Gastroesophageal sphincter (tissue), 4 donors: ENCODE measurements around the gene CHIC2. TPM values are rescaled to one million over a fixed set of nuclear protein-coding genes. Genes with fewer than 3 reads are reported as not detected.

Experiments used
- ATAC-seq: fragments of 150-250 bp; one replicate; pipeline ENCODE4 v1.9.1; 2016; ENCODE audit warnings: mild to moderate bottlenecking, moderate library complexity
- H3K27ac ChIP-seq, 4 donors: fragments of 200-600 bp; sonication (generic) in 3 of 4; 1 replicate in 3 of 4; 2 replicates in 1 of 4; pipeline ENCODE4 v1.5.1; 2016 to 2019
- H3K27me3 ChIP-seq: fragments of 200-600 bp; sonication (generic); one replicate; pipeline ENCODE4 v1.5.1; 2019
- H3K36me3 ChIP-seq, 2 donors: fragments of 200-600 bp; sonication (generic); one replicate each; pipeline ENCODE4 v1.5.1; 2019; ENCODE audit warnings: control low read depth in 1 of 2
- H3K4me1 ChIP-seq, 3 donors: fragments of 200-600 bp; sonication (generic); 1 replicate in 2 of 3; 2 replicates in 1 of 3; pipeline ENCODE4 v1.5.1; 2016 to 2019; ENCODE audit warnings: control low read depth in 2 of 3
- H3K4me3 ChIP-seq, 2 donors: fragments of 200-600 bp; sonication (generic); one replicate each; pipeline ENCODE4 v1.5.1; 2019; ENCODE audit warnings: mild to moderate bottlenecking in 1 of 2, moderate library complexity in 1 of 2
- H3K9me3 ChIP-seq, 3 donors: fragments of 200-600 bp; sonication (generic); one replicate each; pipeline ENCODE4 v1.5.1; 2017 to 2019; ENCODE audit warnings: control low read depth in 2 of 3
- EP300 ChIP-seq: sonication (generic); formaldehyde crosslinking; IDR thresholded peaks from one replicate; pipeline ENCODE4 v1.6.1; 2017; ENCODE audit warnings: antibody characterized with exemption, mild to moderate bottlenecking
- POLR2A ChIP-seq, 2 donors: fragments of 450-650 bp; IDR thresholded peaks; one replicate each; pipeline ENCODE4 v1.6.1; 2017; ENCODE audit warnings: antibody characterized with exemption in 2 of 2, mild to moderate bottlenecking in 2 of 2, moderate library complexity in 1 of 2
- POLR2AphosphoS5 ChIP-seq: sonication (generic); formaldehyde crosslinking; IDR thresholded peaks from one replicate; pipeline ENCODE4 v1.6.1; 2017; ENCODE audit warnings: antibody characterized with exemption
- WGBS, 2 donors: methylation state at CpG; one replicate each; pipeline ENCODE4 v1.1.5; 2018; ENCODE audit warnings: low coverage in 1 of 2; 5-methylcytosine and 5-hydroxymethylcytosine counted together
- total RNA-seq, 4 donors: library from RNA; depleted of rRNA; stranded (reverse); fragments of >200 nt; gene quantifications; one replicate each; pipeline ENCODE4 v1.1.0, GENCODE V29; 2016
- TF ChIP-seq, protein P1 (sequence below), 4 experiments: fragments of 200-600 bp in 2 of 4; fragments of 450-650 bp in 2 of 4; sonication (generic) in 1 of 4; IDR thresholded peaks; one replicate each; pipeline ENCODE4 v1.5.1; 2017 to 2019; ENCODE audit warnings: antibody characterized with exemption in 4 of 4, mild to moderate bottlenecking in 2 of 4, moderate library complexity in 2 of 4

The CHIC2 gene
- total RNA-seq, 4 donors from 2014 or later: 25.0 to 37.7 (median 29.2) TPM

DNA sequence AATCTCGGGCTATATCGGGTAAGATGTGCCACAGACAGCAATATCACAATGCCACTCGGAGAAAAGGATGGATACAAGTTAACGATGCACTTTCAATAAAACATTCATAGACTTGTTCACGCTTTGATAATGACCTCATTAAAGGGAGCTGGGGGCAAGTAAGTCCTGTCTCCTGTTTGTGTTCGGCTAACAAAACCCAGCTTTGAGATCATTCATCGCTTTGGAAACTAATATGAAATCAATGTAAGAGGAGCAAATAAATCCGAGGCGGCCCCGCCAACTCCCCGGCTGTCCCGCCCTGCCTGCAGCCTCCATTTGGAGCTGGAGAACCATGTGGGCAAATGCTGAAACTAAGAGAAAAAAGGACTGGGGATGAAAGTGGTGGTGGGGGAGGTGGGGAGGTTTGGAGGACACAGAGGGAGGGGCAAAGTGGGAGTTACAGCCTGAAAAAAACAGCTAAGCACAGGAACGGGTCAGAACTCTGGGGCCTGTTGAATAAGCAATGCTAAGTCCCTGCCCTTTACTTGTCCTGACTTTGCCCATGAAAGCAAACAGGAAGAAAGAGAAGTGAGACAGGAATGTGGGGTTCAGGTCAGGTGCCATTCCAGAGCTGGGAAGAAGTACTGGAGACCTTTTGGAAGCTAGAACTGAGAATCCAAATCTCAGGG is 32.0 kb upstream of the CHIC2 start:
- peaks cover 0 to 38% (median 23%) of the 10 kb centered on the region in 3 donors for H3K4me1 ChIP-seq
- no peak for ATAC-seq
- no peak for TF ChIP-seq POLR2A (IDR thresholded peaks at IDR 0.05)
- no peak for TF ChIP-seq POLR2AphosphoS5
- no peak for TF ChIP-seq EP300
- TF ChIP-seq, protein P1, sequence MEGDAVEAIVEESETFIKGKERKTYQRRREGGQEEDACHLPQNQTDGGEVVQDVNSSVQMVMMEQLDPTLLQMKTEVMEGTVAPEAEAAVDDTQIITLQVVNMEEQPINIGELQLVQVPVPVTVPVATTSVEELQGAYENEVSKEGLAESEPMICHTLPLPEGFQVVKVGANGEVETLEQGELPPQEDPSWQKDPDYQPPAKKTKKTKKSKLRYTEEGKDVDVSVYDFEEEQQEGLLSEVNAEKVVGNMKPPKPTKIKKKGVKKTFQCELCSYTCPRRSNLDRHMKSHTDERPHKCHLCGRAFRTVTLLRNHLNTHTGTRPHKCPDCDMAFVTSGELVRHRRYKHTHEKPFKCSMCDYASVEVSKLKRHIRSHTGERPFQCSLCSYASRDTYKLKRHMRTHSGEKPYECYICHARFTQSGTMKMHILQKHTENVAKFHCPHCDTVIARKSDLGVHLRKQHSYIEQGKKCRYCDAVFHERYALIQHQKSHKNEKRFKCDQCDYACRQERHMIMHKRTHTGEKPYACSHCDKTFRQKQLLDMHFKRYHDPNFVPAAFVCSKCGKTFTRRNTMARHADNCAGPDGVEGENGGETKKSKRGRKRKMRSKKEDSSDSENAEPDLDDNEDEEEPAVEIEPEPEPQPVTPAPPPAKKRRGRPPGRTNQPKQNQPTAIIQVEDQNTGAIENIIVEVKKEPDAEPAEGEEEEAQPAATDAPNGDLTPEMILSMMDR (IDR thresholded peaks at IDR 0.05): no peak
- 34 to 40% methylated on average over 8 to 13 of the region's 13 CpGs for WGBS, 2 donors
- H3K36me3 ChIP-seq: no peaks in the 10 kb centered on the region
- H3K4me3 ChIP-seq: no peak overlapping the region
- H3K9me3 ChIP-seq: no peaks in the 10 kb centered on the region
- H3K27me3 ChIP-seq: peaks cover 100% of the 10 kb centered on the region
- H3K27ac ChIP-seq: no peak overlapping the region

DNA sequence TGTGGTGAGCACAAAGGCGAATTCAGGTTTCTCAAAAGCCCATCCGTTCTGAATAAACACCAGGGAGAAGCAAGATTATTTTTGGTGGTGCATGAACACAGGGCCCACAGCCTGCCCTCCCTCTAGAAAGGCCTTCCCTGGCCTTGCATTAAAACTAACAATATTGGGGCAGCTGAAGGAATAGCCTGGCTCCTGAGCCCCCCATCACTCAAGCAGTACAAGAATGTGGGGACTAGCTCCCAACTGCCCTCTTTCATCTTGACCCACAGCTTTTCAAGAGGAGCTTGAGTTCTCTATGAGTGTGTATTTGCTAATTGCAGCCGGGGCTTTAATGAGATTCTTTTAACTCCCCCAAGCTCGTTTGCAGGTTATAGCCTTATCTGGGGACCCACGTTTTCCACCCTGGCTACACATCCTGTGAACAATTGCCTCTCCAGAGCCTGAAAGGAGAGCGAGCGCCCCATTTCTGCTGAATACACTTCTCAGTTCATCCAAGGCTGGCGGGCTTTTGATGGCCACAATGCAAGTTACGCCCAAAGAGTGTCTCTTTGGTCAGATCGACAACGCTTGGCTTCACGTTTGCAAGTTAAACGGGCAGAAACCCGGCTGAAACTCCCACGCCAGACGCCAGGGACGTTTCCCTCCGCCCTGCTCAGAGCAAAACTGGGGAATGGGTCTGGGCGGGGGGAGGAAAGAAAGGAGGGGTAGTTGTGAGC is 30.9 kb upstream of the CHIC2 start:
- WGBS, 2 donors: 16 to 49% methylated on average over 9 of the region's 19 CpGs

DNA sequence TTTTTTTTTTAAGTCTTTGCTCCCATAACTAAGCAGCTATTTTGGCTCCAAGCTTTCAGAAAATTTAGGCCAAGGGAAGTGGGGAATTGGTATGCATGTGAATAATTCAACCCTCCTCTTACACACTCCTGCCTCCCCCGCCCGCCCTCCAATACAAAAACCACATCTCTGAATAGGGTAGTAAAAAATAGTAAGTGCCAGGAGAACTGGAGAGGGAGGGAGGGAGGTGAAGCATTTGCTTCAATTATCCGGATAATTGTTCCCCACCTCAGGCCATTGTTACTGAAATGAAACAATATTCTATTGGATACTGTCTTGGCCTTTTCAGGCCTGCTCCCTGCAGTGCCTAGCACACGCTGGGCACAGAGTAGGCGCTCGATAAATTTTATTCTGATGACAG is 30.0 kb upstream of the CHIC2 start:
- peaks cover 96% of the 10 kb centered on the region for H3K27me3 ChIP-seq
- 29 to 46% methylated on average over 1 to 3 of the region's 6 CpGs for WGBS, 2 donors
- no peaks in the 10 kb centered on the region for H3K9me3 ChIP-seq
- H3K4me3 ChIP-seq: no peak overlapping the region
- TF ChIP-seq, protein P1 (IDR thresholded peaks at IDR 0.05): no peak
- no peak for TF ChIP-seq EP300
- TF ChIP-seq POLR2AphosphoS5: no peak
- TF ChIP-seq POLR2A (IDR thresholded peaks at IDR 0.05): no peak
- H3K36me3 ChIP-seq: no peaks in the 10 kb centered on the region
- H3K4me1 ChIP-seq: peaks cover 0 to 24% (median 15%) of the 10 kb centered on the region in 3 donors
- H3K27ac ChIP-seq: no peak overlapping the region
- ATAC-seq: no peak

More for the DNA sequence above, 30.9 kb upstream of the CHIC2 start:
- TF ChIP-seq EP300: no peak
- TF ChIP-seq POLR2AphosphoS5: no peak
- no peak for TF ChIP-seq POLR2A (IDR thresholded peaks at IDR 0.05)
- TF ChIP-seq, protein P1 (IDR thresholded peaks at IDR 0.05): no peak
- Histone ChIP-seq H3K27ac (no peak overlapping the region), H3K9me3 (no peaks in the 10 kb centered on the region), H3K27me3 (peaks cover 100% of the 10 kb centered on the region), H3K4me1 (peaks cover 0 to 32% (median 23%) of the 10 kb centered on the region in 3 donors), H3K4me3 (no peak overlapping the region), H3K36me3 (no peaks in the 10 kb centered on the region)
- no peak for ATAC-seq

DNA sequence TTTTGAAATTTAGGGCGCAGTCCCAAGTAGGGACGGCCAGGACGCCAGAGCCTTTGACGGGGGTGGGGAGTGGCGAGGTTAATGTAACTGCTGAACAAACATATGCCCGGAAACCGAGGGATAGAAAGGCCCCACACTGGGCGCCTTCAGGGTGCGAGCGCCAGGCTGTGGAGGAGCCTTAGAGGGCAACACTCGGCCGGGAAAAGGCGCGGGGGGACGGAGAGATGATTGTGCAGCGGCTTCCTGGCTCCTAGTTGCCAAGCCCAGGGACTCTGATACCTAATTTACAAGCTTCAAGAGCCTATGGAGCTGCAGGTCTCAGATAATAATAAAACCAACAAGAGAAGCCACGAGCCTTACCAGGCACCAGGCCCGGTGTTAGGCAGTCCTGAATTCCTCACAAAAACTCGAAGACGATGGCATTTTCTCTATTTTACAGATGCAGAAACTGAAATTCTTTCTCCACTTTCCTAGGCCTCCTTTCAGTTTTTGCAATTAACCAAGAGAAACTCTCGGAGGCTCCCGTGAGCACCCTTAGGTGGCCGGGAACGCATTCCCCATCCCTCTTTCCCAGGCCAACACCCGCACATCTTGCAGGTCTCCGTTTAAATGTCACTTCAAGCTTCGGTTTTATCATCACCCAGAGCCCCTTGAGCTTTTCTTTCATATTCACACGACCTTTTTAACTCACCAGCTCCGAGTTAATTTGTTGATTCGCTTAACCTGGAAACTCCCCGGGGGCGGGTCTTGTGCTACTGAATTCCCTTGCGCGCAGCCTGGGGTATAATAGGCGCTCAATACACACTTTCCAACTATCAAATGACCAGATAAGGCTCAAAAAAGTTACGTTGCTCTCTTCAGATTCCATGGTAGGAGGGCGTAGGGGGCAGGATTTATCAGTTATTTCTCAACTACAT is 29.2 kb upstream of the CHIC2 start:
- Histone ChIP-seq H3K9me3 (no peaks in the 10 kb centered on the region), H3K36me3 (no peaks in the 10 kb centered on the region), H3K27me3 (peaks cover 87% of the 10 kb centered on the region), H3K27ac (no peak overlapping the region), H3K4me3 (no peak overlapping the region), H3K4me1 (peaks cover 0 to 18% (median 12%) of the 10 kb centered on the region in 3 donors)
- WGBS, 2 donors: 23 to 34% methylated on average over 32 to 35 of the region's 37 CpGs
- ATAC-seq: no peak
- TF ChIP-seq, protein P1 (IDR thresholded peaks at IDR 0.05): no peak
- no peak for TF ChIP-seq POLR2AphosphoS5
- no peak for TF ChIP-seq EP300
- no peak for TF ChIP-seq POLR2A (IDR thresholded peaks at IDR 0.05)
